Measurements from ENCODE around the gene SEC16B.

DNA sequence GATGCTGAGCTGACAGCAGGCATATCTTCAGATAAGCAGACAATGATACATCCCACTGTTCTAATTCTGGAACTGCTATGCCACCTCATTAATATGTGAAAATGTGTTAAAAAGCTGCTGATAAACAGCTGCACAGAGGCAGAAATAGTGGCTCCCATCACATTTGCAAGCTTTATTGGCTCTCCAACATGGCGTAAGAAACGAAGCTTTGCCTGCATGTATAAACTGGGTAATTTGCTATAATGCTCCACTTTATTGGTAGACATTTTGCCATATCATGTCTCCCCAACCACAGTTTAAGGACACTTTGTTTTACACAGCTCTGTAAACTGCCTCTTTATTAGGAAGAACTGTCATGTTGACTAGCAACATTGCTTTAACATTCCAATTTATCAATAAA is 49.8 kb downstream of the SEC16B start:
- TF ChIP-seq, protein P1, sequence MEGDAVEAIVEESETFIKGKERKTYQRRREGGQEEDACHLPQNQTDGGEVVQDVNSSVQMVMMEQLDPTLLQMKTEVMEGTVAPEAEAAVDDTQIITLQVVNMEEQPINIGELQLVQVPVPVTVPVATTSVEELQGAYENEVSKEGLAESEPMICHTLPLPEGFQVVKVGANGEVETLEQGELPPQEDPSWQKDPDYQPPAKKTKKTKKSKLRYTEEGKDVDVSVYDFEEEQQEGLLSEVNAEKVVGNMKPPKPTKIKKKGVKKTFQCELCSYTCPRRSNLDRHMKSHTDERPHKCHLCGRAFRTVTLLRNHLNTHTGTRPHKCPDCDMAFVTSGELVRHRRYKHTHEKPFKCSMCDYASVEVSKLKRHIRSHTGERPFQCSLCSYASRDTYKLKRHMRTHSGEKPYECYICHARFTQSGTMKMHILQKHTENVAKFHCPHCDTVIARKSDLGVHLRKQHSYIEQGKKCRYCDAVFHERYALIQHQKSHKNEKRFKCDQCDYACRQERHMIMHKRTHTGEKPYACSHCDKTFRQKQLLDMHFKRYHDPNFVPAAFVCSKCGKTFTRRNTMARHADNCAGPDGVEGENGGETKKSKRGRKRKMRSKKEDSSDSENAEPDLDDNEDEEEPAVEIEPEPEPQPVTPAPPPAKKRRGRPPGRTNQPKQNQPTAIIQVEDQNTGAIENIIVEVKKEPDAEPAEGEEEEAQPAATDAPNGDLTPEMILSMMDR (IDR thresholded peaks at IDR 0.05; ENCODE audit: insufficient read depth, low read length, poor library complexity, severe bottlenecking): no peak
- no peak for TF ChIP-seq EZH2phosphoT487 (conservative IDR thresholded peaks at IDR 0.05; ENCODE audit: low read length)

Data from SU-DHL-6 (cell line).